GM18508 (cell line): ENCODE data around the gene RBL2.
"Not testable (repeated sequence)": the region's sequence is repeated elsewhere in the genome, so short reads cannot be mapped to it uniquely, and the experiment has no call there.

ENCODE experiments used
- ATAC-seq: cut with Tn5 transposase; IDR thresholded peaks from one replicate; pipeline ENCODE4 v1.9.1; 2021; ENCODE audit warnings: moderate number of reproducible peaks; ENCODE audit not compliant: insufficient read depth, unreplicated experiment

The RBL2 gene, protein sequence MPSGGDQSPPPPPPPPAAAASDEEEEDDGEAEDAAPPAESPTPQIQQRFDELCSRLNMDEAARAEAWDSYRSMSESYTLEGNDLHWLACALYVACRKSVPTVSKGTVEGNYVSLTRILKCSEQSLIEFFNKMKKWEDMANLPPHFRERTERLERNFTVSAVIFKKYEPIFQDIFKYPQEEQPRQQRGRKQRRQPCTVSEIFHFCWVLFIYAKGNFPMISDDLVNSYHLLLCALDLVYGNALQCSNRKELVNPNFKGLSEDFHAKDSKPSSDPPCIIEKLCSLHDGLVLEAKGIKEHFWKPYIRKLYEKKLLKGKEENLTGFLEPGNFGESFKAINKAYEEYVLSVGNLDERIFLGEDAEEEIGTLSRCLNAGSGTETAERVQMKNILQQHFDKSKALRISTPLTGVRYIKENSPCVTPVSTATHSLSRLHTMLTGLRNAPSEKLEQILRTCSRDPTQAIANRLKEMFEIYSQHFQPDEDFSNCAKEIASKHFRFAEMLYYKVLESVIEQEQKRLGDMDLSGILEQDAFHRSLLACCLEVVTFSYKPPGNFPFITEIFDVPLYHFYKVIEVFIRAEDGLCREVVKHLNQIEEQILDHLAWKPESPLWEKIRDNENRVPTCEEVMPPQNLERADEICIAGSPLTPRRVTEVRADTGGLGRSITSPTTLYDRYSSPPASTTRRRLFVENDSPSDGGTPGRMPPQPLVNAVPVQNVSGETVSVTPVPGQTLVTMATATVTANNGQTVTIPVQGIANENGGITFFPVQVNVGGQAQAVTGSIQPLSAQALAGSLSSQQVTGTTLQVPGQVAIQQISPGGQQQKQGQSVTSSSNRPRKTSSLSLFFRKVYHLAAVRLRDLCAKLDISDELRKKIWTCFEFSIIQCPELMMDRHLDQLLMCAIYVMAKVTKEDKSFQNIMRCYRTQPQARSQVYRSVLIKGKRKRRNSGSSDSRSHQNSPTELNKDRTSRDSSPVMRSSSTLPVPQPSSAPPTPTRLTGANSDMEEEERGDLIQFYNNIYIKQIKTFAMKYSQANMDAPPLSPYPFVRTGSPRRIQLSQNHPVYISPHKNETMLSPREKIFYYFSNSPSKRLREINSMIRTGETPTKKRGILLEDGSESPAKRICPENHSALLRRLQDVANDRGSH

GRCh38 chr16:53434377-53435065 is at the start of gene RBL2:
Gene RBL2, plus strand, starts transcription at chr16:53434471. Its CDS starts 86 bp downstream, at chr16:53434557.
- ATAC-seq, result peak; percentile 39

DNA sequence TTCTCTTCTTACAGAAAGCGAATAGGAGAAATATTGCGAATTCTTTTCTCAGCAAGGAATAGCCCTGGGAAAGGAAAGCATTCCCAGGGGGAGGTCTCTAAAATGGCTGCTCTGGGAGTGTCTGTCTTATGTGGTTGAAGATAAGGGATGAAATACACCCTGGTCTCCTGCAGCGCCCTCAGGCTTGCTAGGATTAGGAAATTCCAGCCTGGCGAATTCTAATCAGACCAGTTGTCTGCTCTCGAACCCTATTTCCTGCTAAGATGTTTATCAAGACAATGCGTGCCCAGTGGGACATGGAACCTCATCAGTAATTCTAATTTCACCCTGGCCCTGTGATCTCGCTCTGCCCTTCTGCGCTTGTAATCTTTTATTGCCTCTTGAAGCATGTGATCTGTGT is 49.7 kb upstream of the RBL2 start:
- ATAC-seq, result not testable (repeated sequence)

DNA sequence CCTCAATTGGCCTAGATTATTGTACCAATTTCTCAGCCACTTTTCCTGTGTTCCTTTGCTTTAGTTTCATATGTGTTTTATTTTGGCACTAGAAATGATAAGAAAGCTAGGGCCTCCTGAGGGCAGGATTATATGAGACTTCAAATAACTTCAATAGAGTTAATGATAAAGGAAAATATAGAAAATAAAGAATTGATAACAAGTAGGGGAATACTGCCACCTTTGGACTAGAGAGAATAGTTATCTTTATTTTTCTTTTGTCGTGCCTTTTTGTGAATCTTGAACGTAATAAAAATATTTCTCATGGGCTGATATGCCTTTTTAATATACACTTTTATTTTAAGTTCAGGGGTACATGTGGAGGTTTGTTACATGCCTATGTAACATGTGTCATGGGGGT is 29.3 kb upstream of the RBL2 start:
- no peak for ATAC-seq

DNA sequence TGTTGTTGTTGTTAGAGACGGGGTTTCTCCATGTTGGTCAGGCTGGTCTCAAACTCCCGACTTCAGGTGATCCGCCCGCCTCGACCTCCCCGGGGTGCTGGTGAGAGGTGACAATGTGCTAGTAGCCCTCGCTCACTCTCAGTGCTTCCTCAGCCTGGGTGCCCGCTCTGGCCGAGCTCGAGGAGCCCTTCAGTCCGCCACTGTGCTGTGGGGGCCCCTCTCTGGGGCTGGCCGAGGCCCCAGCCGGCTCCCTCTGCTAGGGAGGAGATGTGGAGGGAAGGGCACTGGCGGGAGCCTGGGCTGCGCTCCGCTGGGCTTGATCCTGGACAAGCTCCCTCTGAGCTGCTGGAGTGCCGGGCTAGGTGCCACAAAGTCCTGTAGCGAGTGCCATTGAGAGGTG is 21.7 kb upstream of the RBL2 start:
- no peak for ATAC-seq

DNA sequence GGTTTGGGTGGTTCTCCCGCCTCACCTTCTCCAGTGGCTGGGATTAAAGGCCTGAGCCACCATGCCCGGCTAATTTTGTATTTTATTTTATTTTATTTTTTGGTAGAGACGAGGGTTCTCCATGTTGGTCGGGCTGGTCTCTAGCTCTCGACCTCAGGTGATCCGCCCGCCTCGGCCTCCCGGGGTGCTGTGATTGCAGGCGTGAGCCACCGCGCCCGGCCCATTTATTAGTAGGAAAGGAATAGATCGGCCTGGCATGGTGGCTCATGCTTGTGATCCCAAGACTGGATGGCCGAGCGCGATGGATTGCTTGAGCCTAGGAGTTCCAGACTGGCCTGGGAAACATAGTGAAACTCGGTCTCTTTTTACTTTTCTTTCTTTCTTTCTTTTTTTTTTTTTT is 20.4 kb upstream of the RBL2 start:
- no peak for ATAC-seq

DNA sequence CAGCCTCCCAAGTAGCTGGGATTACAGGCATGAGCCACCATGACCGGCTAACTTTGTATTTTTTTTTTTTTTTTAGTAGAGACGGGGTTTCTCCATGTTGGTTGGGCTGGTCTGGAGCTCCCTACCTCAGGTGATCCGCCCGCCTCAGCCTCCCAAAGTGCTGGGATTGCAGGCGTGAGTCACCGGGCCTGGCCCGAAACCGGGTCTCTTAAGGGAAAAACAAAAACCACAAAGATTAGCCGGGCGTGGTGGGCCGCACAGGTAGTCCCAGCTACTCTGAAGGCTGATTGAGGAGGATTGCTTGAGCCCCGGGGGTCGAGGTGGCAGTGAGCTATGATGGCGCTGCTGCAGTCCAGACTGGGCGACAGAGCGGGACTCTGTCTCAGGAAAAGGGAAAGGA is 19.9 kb upstream of the RBL2 start:
- no peak for ATAC-seq

GRCh38 chr16:53415504-53415903 is 18.8 kb upstream of the RBL2 start:
- ATAC-seq, result no peak

DNA sequence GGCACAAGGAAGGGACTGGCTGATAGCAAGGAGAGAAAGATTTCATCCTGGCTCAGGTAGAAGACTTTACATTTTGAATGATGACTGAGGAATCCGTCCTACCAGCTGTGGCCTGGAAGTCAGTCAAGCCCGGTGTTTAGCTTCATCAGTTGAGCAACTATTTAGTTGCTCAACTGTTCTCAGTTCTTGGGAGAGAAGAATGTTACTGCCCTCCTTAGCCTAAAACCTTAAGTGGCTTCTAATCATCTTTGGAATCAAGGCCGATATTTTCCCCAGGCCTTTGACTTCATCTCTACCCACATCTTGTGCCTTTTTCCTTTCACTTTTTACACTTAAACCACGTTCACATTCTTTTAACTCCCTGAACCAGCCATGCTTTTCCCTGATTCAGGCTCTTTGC is 17.3 kb upstream of the RBL2 start:
- no peak for ATAC-seq

- ATAC-seq, result no peak
These were observed 16.3 kb upstream of the RBL2 start for GRCh38 chr16:53417976-53418375.

DNA sequence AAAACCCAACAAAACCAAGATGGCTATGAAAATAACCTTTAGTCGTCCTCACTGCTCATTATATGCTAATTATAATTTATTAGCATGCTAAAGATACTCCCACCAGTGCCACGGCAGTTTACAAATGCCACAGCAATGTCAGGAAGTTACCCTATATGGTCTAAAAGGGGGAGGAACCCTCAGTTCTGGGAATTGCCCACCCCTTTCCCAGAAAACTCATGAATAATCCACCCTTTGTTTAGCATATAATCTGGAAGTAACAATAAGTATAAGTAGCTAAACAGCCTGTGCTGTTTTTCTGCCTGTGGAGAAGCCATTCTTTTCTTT is 14.9 kb upstream of the RBL2 start:
- ATAC-seq, result not testable (repeated sequence)

DNA sequence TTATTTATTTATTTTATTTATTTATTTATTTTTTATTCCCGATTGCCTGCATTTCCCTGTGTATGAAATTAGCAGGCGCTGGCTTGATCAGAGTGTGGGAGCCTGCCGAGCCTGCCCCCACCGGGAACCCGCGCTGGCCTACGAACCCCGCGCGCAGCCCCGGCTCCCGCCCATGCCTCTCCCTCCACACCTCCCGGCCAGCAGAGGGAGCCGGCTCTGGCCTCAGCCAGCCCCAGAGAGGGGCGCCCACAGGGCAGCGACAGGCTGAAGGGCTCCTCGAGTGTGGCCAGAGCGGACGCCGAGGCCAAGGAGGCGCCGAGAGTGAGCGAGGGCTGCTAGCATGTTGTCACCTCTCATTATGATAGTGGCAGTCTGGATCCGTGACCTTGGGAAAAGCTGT is 13.0 kb upstream of the RBL2 start:
- ATAC-seq, result no peak

DNA sequence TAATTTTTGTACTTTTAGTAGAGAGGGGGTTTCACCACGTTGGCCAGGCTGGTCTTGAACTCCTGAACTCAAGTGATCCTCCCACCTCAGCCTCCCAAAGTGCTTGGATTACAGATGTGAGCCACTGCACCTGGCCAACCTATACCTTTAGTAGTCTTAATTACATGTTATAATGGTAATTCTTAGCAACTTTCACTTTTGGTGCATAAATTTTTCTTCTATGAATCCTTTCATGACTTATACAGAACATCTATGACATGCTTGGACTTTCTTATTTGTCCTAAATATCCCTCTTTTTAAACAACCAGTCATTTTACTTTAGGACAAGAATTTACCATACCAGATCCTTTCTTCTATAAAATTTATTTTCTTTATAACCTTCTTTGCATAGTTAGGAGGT is 10.3 kb upstream of the RBL2 start:
- not testable (repeated sequence) for ATAC-seq

- no peak for ATAC-seq
These were observed 5.6 kb upstream of the RBL2 start for GRCh38 chr16:53428681-53429080.

GRCh38 chr16:53429221-53429943 is 4.9 kb upstream of the RBL2 start:
- ATAC-seq, result no peak

GRCh38 chr16:53430363-53430762 is 3.9 kb upstream of the RBL2 start:
- ATAC-seq, result no peak

GRCh38 chr16:53433509-53433908 is 762 bp upstream of the RBL2 start:
- ATAC-seq, result no peak

GRCh38 chr16:53433930-53434376 is 318 bp upstream of the RBL2 start:
- ATAC-seq, result no peak

DNA sequence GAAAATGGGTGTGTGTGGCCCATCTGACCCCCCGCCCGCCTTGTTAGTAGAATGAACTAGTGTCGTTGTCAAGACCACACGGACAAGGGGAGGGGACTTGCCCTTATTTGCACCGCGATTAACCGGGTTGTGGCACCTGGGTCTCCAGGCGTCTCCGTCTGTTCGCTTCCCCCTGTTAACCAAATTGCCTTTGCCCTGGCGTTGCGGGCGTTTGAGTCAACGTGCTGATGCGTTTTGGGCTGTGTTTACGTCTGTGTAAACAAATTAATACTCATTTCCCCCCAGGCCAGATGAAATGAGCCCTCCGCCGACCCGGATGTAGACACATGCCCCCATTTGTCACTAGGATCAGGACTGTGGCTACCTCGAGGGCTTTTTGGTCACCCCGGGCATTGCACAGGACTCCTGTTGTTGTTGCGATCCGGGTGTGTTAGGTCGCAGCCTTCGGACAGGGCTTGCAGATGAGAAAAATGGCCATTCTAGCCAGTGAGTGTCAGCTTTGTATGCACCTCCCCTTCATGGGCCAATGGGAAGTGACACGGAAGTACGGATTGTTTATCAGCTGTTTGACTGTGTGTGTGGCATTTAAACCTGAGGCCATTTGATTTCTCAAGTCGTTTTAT is 906 bp downstream of the RBL2 start:
- peak; percentile 92 for ATAC-seq

DNA sequence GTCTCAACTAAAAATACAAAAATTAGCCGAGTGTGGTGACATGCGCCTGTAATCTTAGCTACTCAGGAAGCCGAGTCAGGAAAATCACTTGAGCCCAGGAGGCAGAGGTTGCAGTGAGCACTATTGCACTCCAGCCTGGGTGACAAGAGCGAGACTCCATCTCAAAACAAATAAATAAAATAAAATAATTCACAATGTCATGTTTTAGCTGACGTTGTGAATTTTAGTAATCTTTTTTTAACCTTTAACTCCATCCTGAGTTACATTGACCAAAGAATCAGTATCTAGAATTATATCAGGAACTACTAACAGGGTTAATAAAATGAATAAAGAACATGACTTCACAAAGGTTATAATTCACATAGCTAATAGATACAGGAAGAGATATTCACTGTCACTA is 5.9 kb downstream of the RBL2 start:
- ATAC-seq, result no peak
